ENCODE data around the gene SERPINB6.
"Not testable (repeated sequence)": the region's sequence is repeated elsewhere in the genome, so short reads cannot be mapped to it uniquely, and the experiment has no call there.

Gene SERPINB6

GRCh38 chr6:2958776-2959175, 12.6 kb downstream of the SERPINB6 start:
- DNase-seq (no peak), ATAC-seq (no peak)

- ATAC-seq (peak; percentile 46), DNase-seq (no peak)
Measured at GRCh38 chr6:2958331-2958711, 13.0 kb downstream of the SERPINB6 start.

GRCh38 chr6:2957696-2958330, 13.6 kb downstream of the SERPINB6 start:
- ATAC-seq (no peak), DNase-seq (no peak)

GRCh38 chr6:2956930-2957685, 14.3 kb downstream of the SERPINB6 start:
- DNase-seq (no peak), ATAC-seq (no peak)

GRCh38 chr6:2953098-2953497, 18.3 kb downstream of the SERPINB6 start:
- DNase-seq (no peak), ATAC-seq (no peak)

- DNase-seq (peak; percentile 65), ATAC-seq (peak; percentile 86)
Measured at GRCh38 chr6:2952557-2953095, 18.7 kb downstream of the SERPINB6 start.

- no peak for ATAC-seq
Measured at GRCh38 chr6:2951728-2952127, 19.6 kb downstream of the SERPINB6 start.

GRCh38 chr6:2950713-2951112, 20.7 kb downstream of the SERPINB6 start:
- DNase-seq: no peak
- ATAC-seq: no peak

More at GRCh38 chr6:2951728-2952127, 19.6 kb downstream of the SERPINB6 start:
- no peak for DNase-seq

- DNase-seq: no peak
- no peak for ATAC-seq
Measured at GRCh38 chr6:2949536-2950083, 21.8 kb downstream of the SERPINB6 start.

GRCh38 chr6:2949121-2949520, 22.2 kb downstream of the SERPINB6 start:
- DNase-seq (no peak), ATAC-seq (no peak)

GRCh38 chr6:2948228-2949025, 22.9 kb downstream of the SERPINB6 start:
- DNase-seq (no peak), ATAC-seq (no peak)

GRCh38 chr6:2947445-2947844, 23.9 kb downstream of the SERPINB6 start:
- no peak for DNase-seq
- ATAC-seq: no peak

GRCh38 chr6:2945153-2945452, 26.3 kb downstream of the SERPINB6 start:
- no peak for ATAC-seq
- DNase-seq: no peak

GRCh38 chr6:2944405-2945152, 26.8 kb downstream of the SERPINB6 start:
- DNase-seq (no peak), ATAC-seq (no peak)

- no peak for DNase-seq
- no peak for ATAC-seq
Measured at GRCh38 chr6:2943564-2943955, 27.8 kb downstream of the SERPINB6 start.

GRCh38 chr6:2942914-2943563, 28.3 kb downstream of the SERPINB6 start:
- ATAC-seq: no peak
- DNase-seq: no peak

- DNase-seq, ATAC-seq: not testable (repeated sequence)
Measured at GRCh38 chr6:2942116-2942515, 29.3 kb downstream of the SERPINB6 start.

- ATAC-seq (no peak), DNase-seq (no peak)
Measured at GRCh38 chr6:2940851-2941250, 30.5 kb downstream of the SERPINB6 start.

GRCh38 chr6:2940010-2940850, 31.1 kb downstream of the SERPINB6 start:
- ATAC-seq (peak; percentile 91), DNase-seq (peak; percentile 76)

- ATAC-seq: no peak
Measured at GRCh38 chr6:2939315-2940009, 31.9 kb downstream of the SERPINB6 start.

More at GRCh38 chr6:2939315-2940009, 31.9 kb downstream of the SERPINB6 start:
- DNase-seq: no peak
